GM19035 (cell line): ENCODE results near the gene ACKR2.

ENCODE experiments used
- ATAC-seq: cut with Tn5 transposase; IDR thresholded peaks from one replicate; pipeline ENCODE4 v1.9.1; 2021; ENCODE audit not compliant: unreplicated experiment

ACKR2 gene, protein sequence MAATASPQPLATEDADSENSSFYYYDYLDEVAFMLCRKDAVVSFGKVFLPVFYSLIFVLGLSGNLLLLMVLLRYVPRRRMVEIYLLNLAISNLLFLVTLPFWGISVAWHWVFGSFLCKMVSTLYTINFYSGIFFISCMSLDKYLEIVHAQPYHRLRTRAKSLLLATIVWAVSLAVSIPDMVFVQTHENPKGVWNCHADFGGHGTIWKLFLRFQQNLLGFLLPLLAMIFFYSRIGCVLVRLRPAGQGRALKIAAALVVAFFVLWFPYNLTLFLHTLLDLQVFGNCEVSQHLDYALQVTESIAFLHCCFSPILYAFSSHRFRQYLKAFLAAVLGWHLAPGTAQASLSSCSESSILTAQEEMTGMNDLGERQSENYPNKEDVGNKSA

DNA sequence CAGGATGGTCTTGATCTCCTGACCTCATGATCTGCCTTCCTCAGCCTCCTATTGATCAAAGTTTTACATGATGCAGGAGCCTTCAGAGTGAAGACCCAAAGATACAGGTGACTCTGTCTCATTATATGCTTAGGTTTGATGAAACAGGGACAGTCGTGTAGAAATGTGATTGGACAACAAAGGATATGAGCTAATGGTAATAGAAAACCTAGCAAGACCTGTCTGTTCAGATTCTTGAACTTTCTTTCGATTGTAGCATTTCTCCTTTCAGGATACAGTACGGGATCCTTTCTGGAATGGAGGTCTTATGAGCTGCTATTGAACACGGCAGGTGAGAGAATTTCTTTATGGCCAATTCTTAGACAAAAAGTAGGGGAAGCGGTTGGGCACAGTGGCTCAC, at the start of gene ACKR2:
Gene ACKR2 (plus strand): TSS at position 244 of the 400 bp plus-strand sequence. CDS start 55,058 bp downstream, outside the sequence.
- ATAC-seq, result no peak

DNA sequence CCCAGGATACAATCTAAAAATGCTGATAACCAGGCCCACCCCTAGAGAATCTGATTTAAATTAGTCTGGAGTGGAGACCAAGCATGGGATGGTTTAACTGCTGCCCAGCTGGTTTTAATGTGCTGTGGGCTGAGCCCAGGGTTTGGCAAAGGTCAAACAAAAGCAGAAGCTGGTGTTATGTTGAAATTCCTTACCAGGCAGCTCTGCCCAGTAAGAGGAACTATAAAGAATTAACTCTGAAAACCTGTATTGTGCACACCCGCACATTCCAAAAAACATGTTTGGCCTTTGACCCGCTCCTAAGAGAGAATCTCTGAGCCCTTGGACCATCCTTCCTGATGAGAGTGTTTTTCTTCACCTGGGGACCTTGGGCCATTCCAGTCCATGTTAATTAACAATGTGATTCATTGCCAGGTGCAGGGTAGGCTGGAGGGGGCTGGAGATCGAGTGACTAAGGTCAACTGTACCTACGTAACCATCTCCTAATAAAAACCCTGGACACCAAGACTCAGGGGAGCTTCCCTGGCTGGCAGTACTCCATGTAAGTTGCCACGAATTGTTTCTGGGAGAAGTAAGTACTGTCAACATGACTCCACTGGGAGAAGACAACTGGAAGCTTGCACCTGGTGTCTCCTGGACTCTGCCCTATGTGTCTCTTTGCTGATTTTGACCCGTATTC, 47.1 kb upstream of the ACKR2 start:
- ATAC-seq, result no peak

GRCh38 chr3:42763021-42763420, 46.2 kb upstream of the ACKR2 start:
- no peak for ATAC-seq

DNA sequence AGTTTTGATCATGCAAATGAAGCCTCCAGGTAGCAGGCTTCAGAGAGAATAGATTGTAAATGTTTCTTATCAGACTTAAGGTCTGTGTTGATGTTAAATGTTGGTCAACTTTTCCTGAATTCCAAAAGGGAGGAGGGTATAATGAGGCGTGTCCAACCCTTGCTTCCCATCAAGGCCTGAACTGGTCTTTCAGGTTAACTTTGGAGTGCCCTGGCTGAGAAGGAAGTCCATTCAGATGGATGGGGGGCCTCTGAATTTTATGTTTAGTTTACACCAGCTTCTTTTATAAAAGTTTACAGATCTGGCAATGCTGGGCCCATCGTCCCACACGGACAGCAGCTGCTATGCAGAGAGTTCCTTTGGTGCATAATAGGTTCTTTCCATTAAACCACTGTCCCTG, 45.1 kb upstream of the ACKR2 start:
- ATAC-seq, result no peak

DNA sequence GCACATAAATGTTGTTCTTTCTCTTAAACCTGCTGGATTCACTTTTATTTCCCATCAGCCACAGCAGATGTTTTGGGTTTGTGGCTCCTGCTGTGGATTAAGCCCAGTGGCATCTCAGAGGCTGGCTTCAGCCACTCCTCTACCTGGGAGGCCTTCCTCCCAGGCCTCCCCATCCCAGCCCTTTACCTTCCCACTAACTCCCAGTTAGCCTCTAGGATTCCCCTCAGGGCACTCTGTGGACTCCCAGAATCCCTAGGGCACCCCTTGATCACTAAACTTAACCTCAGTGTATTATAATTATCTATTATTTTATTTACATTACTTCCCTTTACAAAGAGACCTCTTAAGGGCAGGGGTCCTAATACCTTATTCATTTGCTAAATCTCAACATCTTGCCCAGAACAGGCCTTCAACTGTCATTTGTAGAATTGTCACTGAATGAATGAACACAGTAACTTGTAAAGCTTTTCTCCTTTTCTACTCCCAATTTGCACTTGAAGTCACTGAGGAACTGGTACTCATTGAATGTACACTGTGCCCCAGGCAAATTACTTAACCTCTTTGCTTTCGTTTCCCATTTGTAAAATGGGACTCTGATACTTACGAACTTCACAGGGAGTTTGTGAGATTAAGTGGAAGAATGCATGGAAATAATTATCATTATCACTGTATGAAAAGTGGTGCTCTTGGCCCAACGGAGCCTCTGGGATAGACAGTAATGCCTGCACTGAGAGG, 44.5 kb upstream of the ACKR2 start:
- ATAC-seq, result no peak

GRCh38 chr3:42769477-42770131, 39.6 kb upstream of the ACKR2 start:
- ATAC-seq, result no peak

DNA sequence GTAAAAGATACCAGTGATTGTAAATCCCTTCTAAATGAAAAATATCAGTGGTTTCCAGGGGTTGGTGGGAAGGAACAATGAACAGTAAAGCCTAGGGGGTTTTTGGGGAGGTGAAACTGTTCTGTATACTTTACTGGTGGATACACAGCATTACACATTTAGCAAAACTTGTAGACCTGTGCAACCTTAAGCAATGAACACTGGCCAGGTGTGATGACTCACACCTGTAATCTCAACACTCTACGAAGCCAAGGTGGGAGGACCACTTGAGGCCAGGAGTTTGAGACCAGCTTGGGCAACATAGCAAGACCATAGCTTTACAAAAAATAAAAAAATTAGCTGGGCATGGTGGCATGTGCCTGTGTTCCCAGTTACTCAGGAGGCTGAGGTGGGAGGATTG, 38.0 kb upstream of the ACKR2 start:
- ATAC-seq, result no peak

- ATAC-seq, result peak; percentile 98
Observed at GRCh38 chr3:42772670-42773408, 36.4 kb upstream of the ACKR2 start, which contains the start of gene CCDC13. CCDC13 (minus strand) TSS chr3:42773253; CDS start chr3:42758345, 14,908 bp downstream.

- ATAC-seq, result peak; percentile 28
Observed at GRCh38 chr3:42773409-42773751, 35.9 kb upstream of the ACKR2 start.

- ATAC-seq, result no peak
Observed at GRCh38 chr3:42778644-42779043, 30.6 kb upstream of the ACKR2 start.

GRCh38 chr3:42780398-42780797, 28.8 kb upstream of the ACKR2 start:
- ATAC-seq, result no peak

DNA sequence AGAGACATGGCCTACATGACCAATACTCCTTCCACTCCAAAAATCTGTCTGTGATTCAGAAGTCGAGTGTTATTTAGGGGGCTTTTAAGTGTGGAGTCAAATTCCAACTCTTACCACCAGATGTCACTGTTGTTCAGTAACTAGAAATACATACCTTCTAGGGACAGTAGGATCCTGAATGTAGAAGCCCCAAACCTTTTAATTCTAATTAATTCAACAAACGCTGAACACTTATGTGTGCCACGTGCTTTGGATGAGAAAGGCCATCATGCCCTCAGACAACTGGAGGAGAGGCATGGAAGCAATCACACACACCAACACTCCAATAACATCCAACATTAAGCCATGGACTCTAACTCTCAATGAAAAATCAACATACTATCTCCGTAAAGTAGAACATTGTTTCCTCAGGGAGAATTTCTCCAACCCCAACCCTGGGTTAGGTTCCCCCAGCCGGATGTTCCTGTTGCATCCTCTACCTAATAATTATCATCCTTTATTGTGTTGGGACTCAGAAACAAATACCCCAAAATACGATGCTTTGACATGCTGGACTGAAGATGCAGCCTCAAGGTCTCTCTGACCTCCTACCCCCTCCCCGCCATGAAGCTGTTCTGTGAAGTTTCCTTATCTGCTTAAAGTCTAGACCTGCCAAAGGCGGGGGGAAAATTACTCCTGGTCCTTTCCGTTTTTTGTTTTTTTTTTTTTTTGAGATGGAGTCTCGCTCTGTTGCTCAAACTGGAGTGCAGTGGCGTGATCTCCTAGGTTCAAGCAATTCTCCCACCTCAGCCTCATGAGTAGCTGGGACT, 28.1 kb upstream of the ACKR2 start:
- no peak for ATAC-seq

DNA sequence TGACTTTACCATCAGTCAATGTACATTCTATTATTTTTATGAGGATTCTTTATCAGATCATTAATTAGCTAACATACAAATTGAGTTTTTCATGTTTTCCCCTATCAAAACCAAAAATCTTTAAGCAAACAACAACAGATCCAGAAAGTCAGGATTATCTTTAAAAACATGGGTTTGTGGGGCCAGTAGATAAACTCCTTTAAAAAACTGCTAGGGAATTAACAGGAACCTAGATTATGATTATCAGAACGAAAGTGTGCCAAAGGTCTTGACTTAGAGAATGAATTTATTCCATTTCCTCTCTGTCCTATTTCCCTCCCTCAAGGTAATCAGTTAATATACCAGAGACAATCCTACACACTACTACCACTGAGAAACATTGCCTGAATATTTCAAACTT, 23.0 kb upstream of the ACKR2 start:
- no peak for ATAC-seq

GRCh38 chr3:42786631-42787030, 22.6 kb upstream of the ACKR2 start:
- ATAC-seq, result no peak

GRCh38 chr3:42790714-42791229, 18.5 kb upstream of the ACKR2 start:
- ATAC-seq, result no peak

DNA sequence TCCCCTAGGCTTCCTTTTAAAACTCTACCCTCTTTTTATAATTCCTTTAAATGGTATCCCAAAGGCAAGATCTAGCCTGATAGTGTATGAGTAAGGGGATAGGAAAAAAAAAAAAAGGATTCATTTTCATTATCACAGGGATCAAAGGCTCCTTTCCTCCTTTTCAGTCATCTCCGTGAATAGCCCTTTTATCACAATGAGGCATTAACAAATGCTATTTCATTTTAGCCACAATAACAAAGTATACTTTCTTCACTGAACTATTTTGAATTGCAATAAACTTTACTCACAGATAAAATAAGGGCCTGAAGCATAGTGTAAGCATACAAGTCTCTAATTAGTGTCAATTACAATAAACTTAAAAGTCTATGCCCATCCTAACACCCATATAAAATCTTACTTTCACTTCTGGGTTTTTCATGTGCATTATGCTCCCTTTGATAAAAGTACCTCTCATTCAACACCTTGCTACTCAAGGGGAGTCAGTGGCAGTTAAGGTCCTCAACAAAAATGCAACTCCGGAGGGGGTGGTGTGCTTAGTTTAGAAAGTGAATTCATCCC, 13.5 kb upstream of the ACKR2 start:
- ATAC-seq, result no peak

DNA sequence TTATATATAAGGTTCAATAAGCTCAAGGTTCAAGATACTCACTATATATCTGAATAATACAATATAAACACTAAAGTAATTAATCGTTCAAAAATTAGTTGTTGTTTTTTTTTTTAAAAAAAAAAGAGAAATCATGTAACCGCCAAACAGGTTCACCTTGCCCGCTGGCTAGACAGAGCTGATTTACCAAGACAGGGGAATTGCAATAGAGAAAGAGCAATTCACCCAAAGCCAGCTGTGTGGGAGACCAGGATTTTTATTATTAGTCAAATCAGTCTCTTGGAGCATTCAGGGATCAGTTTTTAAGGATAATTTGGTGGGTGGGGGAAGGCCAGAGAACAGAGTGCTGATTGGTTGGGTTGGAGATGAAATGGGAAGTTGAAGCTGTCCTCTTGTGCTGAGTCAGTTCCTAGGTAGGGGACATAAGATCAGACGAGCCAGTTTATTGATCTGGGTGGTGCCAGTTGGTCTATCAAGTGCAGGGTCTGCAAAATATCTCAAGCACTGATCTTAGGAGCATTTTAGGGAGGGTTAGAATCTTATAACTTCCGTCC, 12.8 kb upstream of the ACKR2 start:
- ATAC-seq, result no peak

DNA sequence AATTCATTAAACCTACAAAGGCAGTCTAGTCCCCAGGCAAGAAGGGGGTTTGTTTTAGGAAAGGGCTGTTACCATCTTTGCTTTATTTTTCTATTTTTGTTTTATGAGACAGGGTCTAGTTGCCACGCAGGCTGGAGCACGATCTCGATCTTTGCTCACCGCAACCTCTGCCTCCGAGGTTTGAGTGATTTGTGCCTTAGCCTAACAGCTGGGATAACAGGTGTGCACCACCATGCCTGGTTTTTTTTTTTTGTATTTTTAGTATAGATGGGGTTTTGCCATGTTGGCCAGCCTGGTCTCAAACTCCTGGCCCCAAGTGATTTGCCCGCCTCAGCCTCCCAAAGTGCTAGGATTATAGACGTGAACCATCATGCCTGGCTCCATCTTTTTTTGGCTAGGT, 9.9 kb upstream of the ACKR2 start:
- no peak for ATAC-seq

GRCh38 chr3:42800251-42800650, 9.0 kb upstream of the ACKR2 start:
- ATAC-seq, result no peak
